Fibroblast of lung (primary cell): ENCODE measurements around the gene ADARB1. TPM values are rescaled to one million over a fixed set of nuclear protein-coding genes. Genes with fewer than 3 reads are reported as not detected.

ENCODE experiments used
- DNase-seq, 2 donors: peaks; one replicate each; pipeline versions ENCODE4 v3.0.0 to v3.0.0-alpha.2; 2010; ENCODE audit warnings: low read depth in 2 of 2
- H2AFZ ChIP-seq: 2 replicates; pipeline ENCODE4 v1.5.1; 2012; ENCODE audit warnings: low read length, control low read depth, inconsistent platforms
- H3K27ac ChIP-seq: 2 replicates; pipeline ENCODE4 v1.5.1; 2011; ENCODE audit warnings: low read length, control low read depth; ENCODE audit not compliant: insufficient read depth
- H3K27me3 ChIP-seq: 2 replicates; pipeline ENCODE4 v1.5.1; 2011; ENCODE audit warnings: mild to moderate bottlenecking, low read length; ENCODE audit not compliant: control insufficient read depth, insufficient read depth
- H3K36me3 ChIP-seq: 2 replicates; pipeline ENCODE4 v1.5.1; 2011; ENCODE audit warnings: low read length; ENCODE audit not compliant: control insufficient read depth, insufficient read depth
- H3K4me1 ChIP-seq: 2 replicates; pipeline ENCODE4 v1.5.1; 2011; ENCODE audit warnings: low read length; ENCODE audit not compliant: control insufficient read depth, insufficient read depth; ENCODE audit errors: extremely low read depth
- H3K4me2 ChIP-seq: 2 replicates; pipeline ENCODE4 v1.5.1; 2011; ENCODE audit warnings: low read length, control low read depth; ENCODE audit not compliant: insufficient read depth; ENCODE audit errors: extremely low read depth
- H3K4me3 ChIP-seq, 4 experiments: fragments of 200-600 bp in 1 of 4; sonication (generic) in 1 of 4; replicated peaks in 1 of 4; 2 replicates each; pipeline ENCODE4 v1.5.1; 2011 to 2016; ENCODE audit warnings: low read length in 4 of 4, low read depth in 3 of 4, mild to moderate bottlenecking in 3 of 4, control low read depth in 2 of 4, inconsistent platforms in 1 of 4, mixed read lengths in 1 of 4; ENCODE audit not compliant: insufficient read depth in 1 of 4; ENCODE audit errors: control extremely low read depth in 1 of 4
- H3K79me2 ChIP-seq: 2 replicates; pipeline ENCODE4 v1.5.1; 2012; ENCODE audit warnings: mild to moderate bottlenecking, low read length, inconsistent platforms; ENCODE audit not compliant: control insufficient read depth, insufficient read depth
- H3K9ac ChIP-seq: 2 replicates; pipeline ENCODE4 v1.5.1; 2011; ENCODE audit warnings: mild to moderate bottlenecking, low read length, control low read depth; ENCODE audit not compliant: insufficient read depth
- H3K9me3 ChIP-seq: 2 replicates; pipeline ENCODE4 v1.5.1; 2012; ENCODE audit warnings: low read depth, low read length; ENCODE audit not compliant: control insufficient read depth, insufficient read depth
- H4K20me1 ChIP-seq: 2 replicates; pipeline ENCODE4 v1.5.1; 2011; ENCODE audit warnings: low read length; ENCODE audit not compliant: control insufficient read depth, insufficient read depth; ENCODE audit errors: extremely low read depth
- EZH2 ChIP-seq: IDR thresholded peaks from 2 replicates; pipeline ENCODE4 v1.5.1; 2012; ENCODE audit warnings: low read length, control low read depth, mild to moderate bottlenecking; ENCODE audit errors: missing control alignments
- polyA plus RNA-seq, 2 donors: library from polyadenylated mRNA; depleted of rRNA in 1 of 2; stranded (reverse) in 1 of 2; unstranded in 1 of 2; fragments of >200 nt; gene quantifications; 2 replicates each; pipeline ENCODE4 v1.2.1, GENCODE V29; 2011 to 2012; ENCODE audit warnings: missing spikeins in 1 of 2
- total RNA-seq: library from RNA; depleted of rRNA; stranded (reverse); fragments of >200 nt; gene quantifications from 2 replicates; pipeline ENCODE4 v1.2.1, GENCODE V29; 2014
- TF ChIP-seq, protein P1 (sequence below), 2 donors: IDR thresholded peaks in 1 of 2; conservative IDR thresholded peaks in 1 of 2; 1 replicate in 1 of 2; 2 replicates in 1 of 2; pipeline ENCODE4 v1.5.1; 2011 to 2012; ENCODE audit warnings: low read length in 2 of 2, control low read depth in 1 of 2, inconsistent platforms in 1 of 2, low read depth in 1 of 2, mild to moderate bottlenecking in 1 of 2

Gene ADARB1
- total and polyA plus RNA-seq, 2 donors (not counting 1 experiment from before 2014, with no cell fraction given): 20.2 to 25.3 TPM

DNA sequence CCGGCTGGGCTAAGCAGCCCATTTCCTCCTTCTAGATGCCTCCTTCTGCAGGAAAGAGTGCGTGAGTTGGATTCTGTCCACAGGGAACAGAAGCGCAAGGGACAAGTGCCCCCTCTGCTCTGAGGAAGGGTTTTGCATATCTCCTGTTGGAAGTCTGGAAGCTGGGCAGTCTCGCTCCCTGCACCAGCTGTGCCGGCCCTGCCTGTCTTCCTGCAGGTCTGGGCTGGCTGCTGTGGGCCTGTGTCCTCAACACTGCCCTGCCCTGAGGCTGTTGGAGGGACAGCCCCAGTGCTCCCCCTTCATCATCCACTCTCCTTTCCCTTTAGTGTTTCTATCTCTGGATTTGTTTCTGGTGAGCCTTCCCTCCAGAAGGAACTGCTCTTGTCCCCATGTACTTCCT is 21.8 kb downstream of the ADARB1 start:
- Histone ChIP-seq H4K20me1 (no peaks in the 10 kb centered on the region), H3K27ac (no peak overlapping the region)
- TF ChIP-seq EZH2: no peak
- TF ChIP-seq, protein P1, sequence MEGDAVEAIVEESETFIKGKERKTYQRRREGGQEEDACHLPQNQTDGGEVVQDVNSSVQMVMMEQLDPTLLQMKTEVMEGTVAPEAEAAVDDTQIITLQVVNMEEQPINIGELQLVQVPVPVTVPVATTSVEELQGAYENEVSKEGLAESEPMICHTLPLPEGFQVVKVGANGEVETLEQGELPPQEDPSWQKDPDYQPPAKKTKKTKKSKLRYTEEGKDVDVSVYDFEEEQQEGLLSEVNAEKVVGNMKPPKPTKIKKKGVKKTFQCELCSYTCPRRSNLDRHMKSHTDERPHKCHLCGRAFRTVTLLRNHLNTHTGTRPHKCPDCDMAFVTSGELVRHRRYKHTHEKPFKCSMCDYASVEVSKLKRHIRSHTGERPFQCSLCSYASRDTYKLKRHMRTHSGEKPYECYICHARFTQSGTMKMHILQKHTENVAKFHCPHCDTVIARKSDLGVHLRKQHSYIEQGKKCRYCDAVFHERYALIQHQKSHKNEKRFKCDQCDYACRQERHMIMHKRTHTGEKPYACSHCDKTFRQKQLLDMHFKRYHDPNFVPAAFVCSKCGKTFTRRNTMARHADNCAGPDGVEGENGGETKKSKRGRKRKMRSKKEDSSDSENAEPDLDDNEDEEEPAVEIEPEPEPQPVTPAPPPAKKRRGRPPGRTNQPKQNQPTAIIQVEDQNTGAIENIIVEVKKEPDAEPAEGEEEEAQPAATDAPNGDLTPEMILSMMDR (conservative IDR thresholded peaks at IDR 0.05 in 1 of 2, IDR thresholded peaks at IDR 0.05 in 1 of 2; ENCODE audit: low read depth in 1 of 2, low read length in 2 of 2): no peak

DNA sequence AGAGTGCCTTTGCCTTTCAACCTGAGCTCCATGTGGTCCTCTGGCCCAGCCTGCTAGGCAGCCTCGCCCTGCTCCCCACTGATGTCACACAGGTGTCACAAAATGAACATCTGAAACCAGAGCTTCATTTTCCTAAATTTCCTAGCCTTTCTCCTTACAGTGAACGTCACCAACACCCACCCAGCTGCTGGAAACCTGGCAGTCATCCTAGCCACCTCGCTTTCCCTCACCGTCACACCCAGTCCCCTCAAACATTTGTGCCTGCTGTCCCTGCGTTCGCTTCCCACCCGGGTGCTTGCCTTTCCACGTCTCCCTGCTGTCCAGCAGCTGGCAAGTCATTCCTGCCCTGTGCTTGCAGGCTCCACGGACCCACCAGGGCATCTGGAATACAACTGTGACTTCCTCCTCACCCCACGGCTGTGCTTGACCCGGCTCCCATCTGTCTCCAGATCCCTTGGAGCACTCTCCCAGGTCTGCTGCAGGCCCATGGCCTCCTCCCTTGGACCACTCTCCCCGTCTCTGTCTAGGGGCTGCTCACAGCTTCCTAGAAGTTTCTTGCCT is 23.5 kb downstream of the ADARB1 start:
- Histone ChIP-seq H3K9ac (no peak overlapping the region), H3K79me2 (peaks cover 2% of the 10 kb centered on the region), H2AFZ (no peak overlapping the region), H3K36me3 (no peaks in the 10 kb centered on the region), H3K4me3 (no peak overlapping the region), H3K4me1 (no peaks in the 10 kb centered on the region), H3K27ac (no peak overlapping the region), H3K4me2 (no peak overlapping the region), H3K27me3 (no peaks in the 10 kb centered on the region), H4K20me1 (no peaks in the 10 kb centered on the region), H3K9me3 (no peaks in the 10 kb centered on the region)
- no peak for DNase-seq
- no peak for TF ChIP-seq EZH2
- TF ChIP-seq, protein P1 (conservative IDR thresholded peaks at IDR 0.05 in 1 of 2, IDR thresholded peaks at IDR 0.05 in 1 of 2; ENCODE audit: low read depth in 1 of 2, low read length in 2 of 2): no peak

More for the DNA sequence above, 21.8 kb downstream of the ADARB1 start:
- Histone ChIP-seq H3K9me3 (no peaks in the 10 kb centered on the region), H2AFZ (no peak overlapping the region), H3K4me1 (no peaks in the 10 kb centered on the region), H3K79me2 (peaks cover 2% of the 10 kb centered on the region), H3K9ac (no peak overlapping the region), H3K4me2 (no peak overlapping the region), H3K27me3 (no peaks in the 10 kb centered on the region), H3K36me3 (no peaks in the 10 kb centered on the region), H3K4me3 (no peak overlapping the region)
- no peak for DNase-seq

DNA sequence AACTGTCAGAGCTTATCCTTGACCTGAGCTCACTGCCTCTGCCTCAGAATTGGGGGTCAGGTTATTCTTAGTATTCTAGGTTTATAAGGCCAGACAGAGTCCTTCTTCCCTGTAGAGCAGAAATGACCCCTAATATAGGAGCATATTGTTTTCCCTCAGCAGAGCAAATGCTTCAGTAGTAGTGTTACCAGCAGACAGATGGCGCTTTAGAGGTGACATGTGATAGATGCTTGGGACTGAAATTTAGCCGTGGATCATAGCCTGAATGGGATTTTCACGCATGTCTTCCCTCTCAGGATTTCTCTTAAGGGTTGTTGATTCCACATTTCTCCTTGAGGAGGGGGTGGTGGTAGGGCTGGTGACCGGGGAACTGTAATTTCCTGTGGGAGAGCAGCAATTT is 24.5 kb downstream of the ADARB1 start:
- no peak overlapping the region for H3K27ac ChIP-seq
- TF ChIP-seq, protein P1 (conservative IDR thresholded peaks at IDR 0.05 in 1 of 2, IDR thresholded peaks at IDR 0.05 in 1 of 2; ENCODE audit: low read depth in 1 of 2, low read length in 2 of 2): peak; percentile 29 to 51
- TF ChIP-seq EZH2: no peak
- H2AFZ ChIP-seq: no peak overlapping the region
- no peak overlapping the region for H3K4me3 ChIP-seq
- H3K27me3 ChIP-seq: no peaks in the 10 kb centered on the region
- no peaks in the 10 kb centered on the region for H3K79me2 ChIP-seq
- H3K36me3 ChIP-seq: no peaks in the 10 kb centered on the region
- H3K4me2 ChIP-seq: no peak overlapping the region
- no peak overlapping the region for H3K9ac ChIP-seq
- no peaks in the 10 kb centered on the region for H4K20me1 ChIP-seq
- H3K9me3 ChIP-seq: no peaks in the 10 kb centered on the region
- H3K4me1 ChIP-seq: no peaks in the 10 kb centered on the region
- DNase-seq: no peak
